ENCODE data around the gene TUBGCP6.

- TF ChIP-seq ZNF24 (IDR thresholded peaks at IDR 0.05) (no peak), REST (IDR thresholded peaks at IDR 0.05; ENCODE audit: low read depth, low read length) (no peak), PML (IDR thresholded peaks at IDR 0.05; ENCODE audit: low read length) (no peak), E2F4 (IDR thresholded peaks at IDR 0.05; ENCODE audit: low read depth, low read length) (no peak), CHD4 (IDR thresholded peaks at IDR 0.05) (no peak), USF1 (IDR thresholded peaks at IDR 0.05; ENCODE audit: borderline replicate concordance, extremely low read length, insufficient read depth, low read depth, low read length) (no peak), CTCF (IDR thresholded peaks at IDR 0.05 in 2 of 3, conservative IDR thresholded peaks at IDR 0.05 in 1 of 3; ENCODE audit: control insufficient read depth in 2 of 3, extremely low read depth in 1 of 3, insufficient read depth in 1 of 3, low read depth in 3 of 3, low read length in 3 of 3) (no peak), HDAC2 (IDR thresholded peaks at IDR 0.05) (no peak)
Observed at GRCh38 chr22:50197856-50198623, 46.8 kb downstream of the TUBGCP6 start.
